B cell (primary cell): ENCODE data around the gene EML1. TPM values are rescaled to one million over a fixed set of nuclear protein-coding genes. Genes with fewer than 3 reads are reported as not detected.

Experiments
- ATAC-seq: fragments of 200-7000 bp; cut with Tn5 transposase; one replicate; pipeline ENCODE4 v1.10.0; 2021; ENCODE audit warnings: low read depth, mild to moderate bottlenecking, moderate number of reproducible peaks, moderate library complexity
- CTCF ChIA-PET: fragments of 350-600 bp; sonication (Branson Sonifier 250); formaldehyde crosslinking; loops from one replicate; lab custom pipeline; 2021; ENCODE audit warnings: antibody characterized with exemption, inconsistent platforms; lab: Charles Lee
- POLR2A ChIA-PET: fragments of 350-600 bp; sonication (Branson Sonifier 250); formaldehyde crosslinking; loops from one replicate; lab custom pipeline; 2021; ENCODE audit warnings: antibody characterized with exemption; lab: Charles Lee
- DNase-seq: peaks from one replicate; pipeline ENCODE4 v3.0.0; 2013
- H2AFZ ChIP-seq: 2 replicates; pipeline ENCODE4 v1.6.1; 2012; ENCODE audit warnings: mild to moderate bottlenecking, low read depth, low read length; ENCODE audit not compliant: insufficient read depth, poor library complexity, severe bottlenecking
- H3K27ac ChIP-seq, 2 donors: 1 replicate in 1 of 2; 2 replicates in 1 of 2; pipeline ENCODE4 v1.5.1; 2012 to 2013; ENCODE audit warnings: low read length in 2 of 2, mild to moderate bottlenecking in 2 of 2, moderate library complexity in 1 of 2
- H3K27me3 ChIP-seq, 4 experiments: fragments of 200-600 bp in 1 of 4; sonication (generic) in 1 of 4; replicated peaks in 1 of 4; 1 replicate in 2 of 4; 2 replicates in 2 of 4; pipeline versions ENCODE4 v1.6.1 to v1.7.0; 2013 to 2016; ENCODE audit warnings: low read length in 3 of 4, mild to moderate bottlenecking in 2 of 4, mixed read lengths in 1 of 4, moderate library complexity in 1 of 4; ENCODE audit not compliant: insufficient read depth in 4 of 4, control insufficient read depth in 3 of 4; ENCODE audit errors: control extremely low read depth in 1 of 4
- H3K36me3 ChIP-seq, 2 experiments: replicated peaks in 1 of 2; 1 replicate in 1 of 2; 2 replicates in 1 of 2; pipeline versions ENCODE4 v1.6.1 to v1.7.1; 2013; ENCODE audit warnings: low read length in 1 of 2; ENCODE audit not compliant: insufficient read depth in 2 of 2, control insufficient read depth in 1 of 2; ENCODE audit errors: control extremely low read depth in 1 of 2, extremely low read depth in 1 of 2
- H3K4me1 ChIP-seq, 2 donors: fragments of 200-600 bp in 1 of 2; sonication (generic) in 1 of 2; 1 replicate in 1 of 2; 2 replicates in 1 of 2; pipeline versions ENCODE4 v1.5.1 to v1.6.1; 2013 to 2017; ENCODE audit warnings: low read length in 2 of 2; ENCODE audit not compliant: control insufficient read depth in 2 of 2, insufficient read depth in 2 of 2
- H3K4me2 ChIP-seq: replicated peaks from 2 replicates; pipeline ENCODE3; 2012; ENCODE audit warnings: mild to moderate bottlenecking, low read depth, low read length; ENCODE audit not compliant: poor library complexity, severe bottlenecking
- H3K4me3 ChIP-seq, 5 experiments: fragments of 200-600 bp in 1 of 5; sonication (generic) in 1 of 5; 1 replicate in 3 of 5; 2 replicates in 2 of 5; pipeline versions ENCODE4 v1.5.1 to v1.7.0; 2011 to 2016; ENCODE audit warnings: low read length in 4 of 5, mild to moderate bottlenecking in 4 of 5, low read depth in 2 of 5, control low read depth in 1 of 5, moderate library complexity in 1 of 5; ENCODE audit not compliant: insufficient read depth in 1 of 5; ENCODE audit errors: control extremely low read depth in 1 of 5, extremely low read depth in 1 of 5
- H3K79me2 ChIP-seq: fragments of 200-600 bp; sonication (generic); one replicate; pipeline ENCODE4 v1.6.0; 2016; ENCODE audit warnings: low read length; ENCODE audit not compliant: control insufficient read depth, insufficient read depth
- H3K9ac ChIP-seq: fragments of 200-600 bp; sonication (generic); 2 replicates; pipeline ENCODE4 v1.6.1; 2017; ENCODE audit warnings: mild to moderate bottlenecking, low read length, moderate library complexity
- H3K9me3 ChIP-seq, 3 donors: one replicate each; pipeline versions ENCODE4 v1.6.1 to v1.7.1; 2013; ENCODE audit warnings: low read length in 2 of 3; ENCODE audit not compliant: control insufficient read depth in 2 of 3, insufficient read depth in 1 of 3; ENCODE audit errors: control extremely low read depth in 1 of 3
- H4K20me1 ChIP-seq: 2 replicates; pipeline ENCODE4 v1.6.0; 2012; ENCODE audit warnings: mild to moderate bottlenecking, low read length; ENCODE audit not compliant: insufficient read depth, control insufficient read depth, poor library complexity, severe bottlenecking
- H3K27ac Mint-ChIP-seq: one replicate; pipeline ENCODE4 v1.8.0; 2021; ENCODE audit warnings: mixed read lengths
- H3K27me3 Mint-ChIP-seq: one replicate; pipeline ENCODE4 v1.8.0; 2021; ENCODE audit warnings: mixed read lengths
- H3K4me1 Mint-ChIP-seq: one replicate; pipeline ENCODE4 v1.8.0; 2021; ENCODE audit warnings: mixed read lengths
- H3K4me3 Mint-ChIP-seq: one replicate; pipeline ENCODE4 v1.8.0; 2021; ENCODE audit warnings: mixed read lengths
- H3K9me3 Mint-ChIP-seq: one replicate; pipeline ENCODE4 v1.8.0; 2022; ENCODE audit warnings: mixed read lengths; ENCODE audit not compliant: insufficient read depth
- EZH2 ChIP-seq: IDR thresholded peaks from 2 replicates; pipeline ENCODE4 v1.6.1; 2012; ENCODE audit warnings: borderline replicate concordance, low read depth, mild to moderate bottlenecking, moderate library complexity, low read length; ENCODE audit not compliant: insufficient read depth, poor library complexity, severe bottlenecking
- WGBS: methylation state at CpG from one replicate; pipeline ENCODE4 v1.1.5; 2013; ENCODE audit warnings: missing lambda C conversion rate; ENCODE audit not compliant: insufficient coverage; 5-methylcytosine and 5-hydroxymethylcytosine counted together
- intact Hi-C: fragments of 100-400 bp; cut with micrococcal nuclease; formaldehyde crosslinking; loops from one replicate; pipeline ENCODE4 v1.10.0; 2022
- polyA plus RNA-seq: library from polyadenylated mRNA; depleted of rRNA; stranded (reverse); fragments of >200 nt; gene quantifications from 2 replicates; pipeline ENCODE4 v1.2.3, GENCODE V29; 2012
- total RNA-seq, 2 donors: library from RNA; stranded (reverse); fragments of 120-200 nt in 1 of 2; gene quantifications; 1 replicate in 1 of 2; 2 replicates in 1 of 2; pipeline versions ENCODE4 v1.2.3 to v1.2.4, GENCODE V29; 2013 to 2022
- TF ChIP-seq, protein P1 (sequence below): fragments of 200-600 bp; IDR thresholded peaks from one replicate; pipeline ENCODE4 v1.8.0; 2022; ENCODE audit warnings: antibody characterized with exemption, mild to moderate bottlenecking

The EML1 gene
- total and polyA plus RNA-seq, 2 donors (not counting 1 experiment from before 2014, with no cell fraction given): not detected

DNA sequence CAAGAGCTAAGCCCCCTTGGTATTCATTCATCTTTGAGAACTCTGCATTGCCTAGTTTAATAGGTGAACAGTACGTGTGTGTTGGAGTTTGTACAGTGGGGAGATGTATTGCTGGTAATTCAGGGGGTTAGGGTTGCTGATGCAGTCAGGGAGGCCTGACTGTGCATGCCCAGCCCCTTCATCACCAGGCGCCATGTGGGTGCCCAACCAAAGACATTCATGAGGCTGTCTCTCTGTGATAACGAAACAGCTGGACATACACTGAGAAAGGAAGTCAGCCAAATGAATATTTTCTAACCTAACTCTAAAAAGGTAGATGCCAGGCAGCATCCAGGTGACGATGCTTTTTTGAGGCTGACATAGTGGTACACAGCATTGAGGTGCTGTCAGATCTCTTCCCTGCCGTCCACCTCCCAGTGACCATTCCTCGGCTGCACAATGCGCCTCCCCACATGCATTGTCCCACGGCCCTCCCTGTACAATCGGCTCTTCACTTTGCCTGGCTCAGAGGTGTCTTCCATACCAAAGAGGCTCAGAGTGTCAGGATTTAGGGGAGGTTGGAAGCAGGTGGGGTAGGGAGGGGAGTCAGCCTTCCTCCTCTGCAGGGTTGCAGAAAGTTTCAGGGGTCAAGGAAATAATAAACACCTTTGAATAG is 19.0 kb downstream of the EML1 start:
- Histone ChIP-seq H3K4me2 (no peak overlapping the region), H3K4me3 (no peak overlapping the region), H2AFZ (no peak overlapping the region), H3K4me1 (no peaks in the 10 kb centered on the region), H3K27me3 (peaks cover 0 to 7% (median 0%) of the 10 kb centered on the region in 4 experiments), H3K27ac (no peak overlapping the region), H4K20me1 (no peaks in the 10 kb centered on the region), H3K9ac (no peak overlapping the region), H3K36me3 (no peaks in the 10 kb centered on the region), H3K9me3 (no peaks in the 10 kb centered on the region), H3K79me2 (no peaks in the 10 kb centered on the region)
- Mint-ChIP-seq H3K27ac (no peak overlapping the region), H3K4me1 (no peaks in the 10 kb centered on the region), H3K9me3 (no peaks in the 10 kb centered on the region), H3K4me3 (no peak overlapping the region), H3K27me3 (peaks cover 48% of the 10 kb centered on the region)
- WGBS: 93% methylated on average over 6 of the region's 9 CpGs
- ChIA-PET POLR2A (no interaction called here), CTCF (no interaction called here)
- TF ChIP-seq, protein P1, sequence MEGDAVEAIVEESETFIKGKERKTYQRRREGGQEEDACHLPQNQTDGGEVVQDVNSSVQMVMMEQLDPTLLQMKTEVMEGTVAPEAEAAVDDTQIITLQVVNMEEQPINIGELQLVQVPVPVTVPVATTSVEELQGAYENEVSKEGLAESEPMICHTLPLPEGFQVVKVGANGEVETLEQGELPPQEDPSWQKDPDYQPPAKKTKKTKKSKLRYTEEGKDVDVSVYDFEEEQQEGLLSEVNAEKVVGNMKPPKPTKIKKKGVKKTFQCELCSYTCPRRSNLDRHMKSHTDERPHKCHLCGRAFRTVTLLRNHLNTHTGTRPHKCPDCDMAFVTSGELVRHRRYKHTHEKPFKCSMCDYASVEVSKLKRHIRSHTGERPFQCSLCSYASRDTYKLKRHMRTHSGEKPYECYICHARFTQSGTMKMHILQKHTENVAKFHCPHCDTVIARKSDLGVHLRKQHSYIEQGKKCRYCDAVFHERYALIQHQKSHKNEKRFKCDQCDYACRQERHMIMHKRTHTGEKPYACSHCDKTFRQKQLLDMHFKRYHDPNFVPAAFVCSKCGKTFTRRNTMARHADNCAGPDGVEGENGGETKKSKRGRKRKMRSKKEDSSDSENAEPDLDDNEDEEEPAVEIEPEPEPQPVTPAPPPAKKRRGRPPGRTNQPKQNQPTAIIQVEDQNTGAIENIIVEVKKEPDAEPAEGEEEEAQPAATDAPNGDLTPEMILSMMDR: no peak
- no peak for TF ChIP-seq EZH2
- DNase-seq: no peak
- intact Hi-C loops: no loop called here
- no peak for ATAC-seq

DNA sequence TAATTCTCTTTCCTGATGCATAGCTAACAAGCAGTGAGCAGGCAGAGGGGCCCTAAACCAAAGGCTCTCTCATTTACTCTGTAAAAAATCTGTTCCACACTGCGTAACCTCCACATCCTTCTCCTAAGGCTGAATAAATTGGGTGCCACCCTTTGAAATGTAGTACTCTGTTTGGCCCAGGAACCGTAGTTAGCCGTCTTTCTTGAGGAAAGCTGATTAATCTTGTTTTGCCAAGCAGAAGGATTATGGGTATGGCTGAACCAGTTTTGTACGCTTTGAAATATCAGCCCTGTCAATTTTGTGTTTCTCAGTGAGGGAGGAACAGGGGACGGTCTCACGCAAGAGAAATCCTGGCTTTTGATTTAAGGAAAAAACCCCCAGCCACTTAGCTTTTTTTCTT is 19.7 kb downstream of the EML1 start:
- Histone ChIP-seq H3K4me2 (no peak overlapping the region), H4K20me1 (no peaks in the 10 kb centered on the region), H3K79me2 (no peaks in the 10 kb centered on the region), H3K4me1 (no peaks in the 10 kb centered on the region), H3K27me3 (peaks cover 0 to 3% (median 0%) of the 10 kb centered on the region in 4 experiments), H3K4me3 (no peak overlapping the region), H3K27ac (no peak overlapping the region), H3K9ac (no peak overlapping the region), H3K36me3 (no peaks in the 10 kb centered on the region), H2AFZ (no peak overlapping the region), H3K9me3 (no peaks in the 10 kb centered on the region)
- Mint-ChIP-seq H3K9me3 (no peaks in the 10 kb centered on the region), H3K27ac (no peak overlapping the region), H3K4me1 (no peaks in the 10 kb centered on the region), H3K27me3 (peaks cover 48% of the 10 kb centered on the region), H3K4me3 (no peak overlapping the region)
- TF ChIP-seq, protein P1: no peak
- TF ChIP-seq EZH2: no peak
- intact Hi-C loops: no loop called here
- ATAC-seq (no peak), DNase-seq (no peak)
- CTCF ChIA-PET: no interaction called here
- POLR2A ChIA-PET: no interaction called here
- 85% methylated on average over 2 of the region's 6 CpGs for WGBS
